GM23338 (cell line): ENCODE data around the gene MDGA2. TPM values are rescaled to one million over a fixed set of nuclear protein-coding genes. Genes with fewer than 3 reads are reported as not detected.

Experiments used
- CREB1 ChIP-seq: fragments of 250-450 bp; sonication (Bioruptor Pico); IDR thresholded peaks from 2 replicates; pipeline ENCODE4 v1.5.0; 2020; ENCODE audit warnings: low read depth, mild to moderate bottlenecking, moderate library complexity
- CTCF ChIP-seq, 2 experiments: fragments of 200-600 bp in 1 of 2; sonication (generic) in 1 of 2; conservative IDR thresholded peaks; 2 replicates each; pipeline versions ENCODE4 v1.5.1 to v1.6.1; 2016 to 2017; ENCODE audit warnings: antibody characterized with exemption in 2 of 2, low read depth in 2 of 2, mild to moderate bottlenecking in 2 of 2, moderate library complexity in 1 of 2
- ETS1 ChIP-seq: IDR thresholded peaks from 2 replicates; pipeline ENCODE4 v1.6.1; 2016; ENCODE audit warnings: antibody characterized with exemption
- EZH2phosphoT487 ChIP-seq: fragments of 200-600 bp; sonication (generic); IDR thresholded peaks from one replicate; pipeline ENCODE4 v1.8.1; 2018; ENCODE audit warnings: antibody characterized with exemption; ENCODE audit not compliant: unreplicated experiment
- ZNF114 ChIP-seq: fragments of 250-450 bp; sonication (Bioruptor Pico); IDR thresholded peaks from 2 replicates; pipeline ENCODE4 v1.5.0; 2020; ENCODE audit warnings: mild to moderate bottlenecking, moderate library complexity
- ZNF462 ChIP-seq: fragments of 250-450 bp; sonication (Bioruptor Pico); IDR thresholded peaks from 2 replicates; pipeline ENCODE4 v1.5.0; 2020; ENCODE audit warnings: mild to moderate bottlenecking, moderate library complexity
- polyA plus RNA-seq: library from polyadenylated mRNA; unstranded; fragments of >200 nt; fragmentation: Nextera tagmentation; extraction: Ambion mirVana; gene quantifications from 2 replicates; pipeline ENCODE4 v1.2.1, GENCODE V29; 2016
- total RNA-seq: library from RNA; depleted of rRNA; stranded (reverse); fragments of >200 nt; shearing (Covaris generic); gene quantifications from 2 replicates; pipeline ENCODE4 v1.2.3, GENCODE V29; 2014

MDGA2 gene
- total and polyA plus RNA-seq, 2 experiments from 2014 or later, result 0.68 to 1.7 TPM

GRCh38 chr14:47435331-47435965, 240.0 kb downstream of the MDGA2 start (continued):
- TF ChIP-seq ZNF462 (CRISPR knock-in tag), result no peak
- no peak for TF ChIP-seq CREB1 (CRISPR knock-in tag)
- TF ChIP-seq ZNF114 (CRISPR knock-in tag), result no peak
- no peak for TF ChIP-seq EZH2phosphoT487
- no peak for TF ChIP-seq CTCF (conservative IDR thresholded peaks at IDR 0.05; ENCODE audit: low read depth in 2 of 2)
- no peak for TF ChIP-seq ETS1
